Hepatocyte (in vitro differentiated cells): ENCODE data around the gene CABP4. TPM values are rescaled to one million over a fixed set of nuclear protein-coding genes. Genes with fewer than 3 reads are reported as not detected.

Experiments
- DNase-seq: peaks from one replicate; pipeline ENCODE4 v3.0.0-alpha.2; 2016; ENCODE audit warnings: low spot score
- H2AFZ ChIP-seq: fragments of 200-600 bp; sonication (generic); 2 replicates; pipeline ENCODE4 v1.6.0; 2016; ENCODE audit warnings: antibody characterized with exemption, mild to moderate bottlenecking
- H3K27ac ChIP-seq: fragments of 200-600 bp; sonication (generic); 2 replicates; pipeline ENCODE4 v1.5.1; 2016; ENCODE audit warnings: mild to moderate bottlenecking
- H3K27me3 ChIP-seq: fragments of 200-600 bp; sonication (generic); 2 replicates; pipeline ENCODE4 v1.6.1; 2016
- H3K36me3 ChIP-seq: fragments of 200-600 bp; sonication (generic); replicated peaks from 2 replicates; pipeline ENCODE4 v1.5.1; 2016; ENCODE audit warnings: low read depth; ENCODE audit not compliant: insufficient read depth
- H3K4me1 ChIP-seq: fragments of 200-600 bp; sonication (generic); 2 replicates; pipeline ENCODE4 v1.5.1; 2016; ENCODE audit warnings: mild to moderate bottlenecking, moderate library complexity; ENCODE audit not compliant: insufficient read depth
- H3K4me2 ChIP-seq: fragments of 200-600 bp; sonication (generic); 2 replicates; pipeline ENCODE4 v1.6.0; 2016
- H3K4me3 ChIP-seq: fragments of 200-600 bp; sonication (generic); 2 replicates; pipeline ENCODE4 v1.5.1; 2016; ENCODE audit warnings: mild to moderate bottlenecking
- H3K79me2 ChIP-seq: fragments of 200-600 bp; sonication (generic); 2 replicates; pipeline ENCODE4 v1.6.0; 2017; ENCODE audit warnings: mild to moderate bottlenecking
- H3K9me2 ChIP-seq: fragments of 200-600 bp; sonication (generic); replicated peaks from 2 replicates; pipeline ENCODE4 v1.6.0; 2017; ENCODE audit warnings: mild to moderate bottlenecking; ENCODE audit not compliant: insufficient read depth
- H3K9me3 ChIP-seq: fragments of 200-600 bp; sonication (generic); 2 replicates; pipeline ENCODE4 v1.5.1; 2016; ENCODE audit warnings: low read depth, mild to moderate bottlenecking
- H4K20me1 ChIP-seq: fragments of 200-600 bp; sonication (generic); 2 replicates; pipeline ENCODE4 v1.6.0; 2016; ENCODE audit warnings: mild to moderate bottlenecking; ENCODE audit not compliant: insufficient read depth, poor library complexity, severe bottlenecking
- CTCF ChIP-seq: fragments of 200-600 bp; sonication (generic); IDR thresholded peaks from 2 replicates; pipeline ENCODE4 v1.5.1; 2016; ENCODE audit warnings: antibody characterized with exemption, mild to moderate bottlenecking; ENCODE audit not compliant: poor library complexity
- EZH2 ChIP-seq: fragments of 200-600 bp; sonication (generic); IDR thresholded peaks from 2 replicates; pipeline ENCODE4 v1.6.1; 2016; ENCODE audit warnings: antibody characterized with exemption, mild to moderate bottlenecking, borderline replicate concordance
- EZH2phosphoT487 ChIP-seq: fragments of 200-600 bp; sonication (generic); IDR thresholded peaks from one replicate; pipeline ENCODE4 v1.6.1; 2018; ENCODE audit warnings: antibody characterized with exemption, mild to moderate bottlenecking, low read depth, moderate library complexity; ENCODE audit not compliant: unreplicated experiment, severe bottlenecking
- WGBS: methylation state at CpG from one replicate; pipeline ENCODE4 v1.1.6; 2016; ENCODE audit warnings: low lambda C conversion rate; ENCODE audit errors: missing lambda C conversion rate; 5-methylcytosine and 5-hydroxymethylcytosine counted together
- polyA plus RNA-seq: library from polyadenylated mRNA; unstranded; fragments of >200 nt; fragmentation: Nextera tagmentation; extraction: Ambion mirVana; gene quantifications from 2 replicates; pipeline ENCODE4 v1.2.1, GENCODE V29; 2016
- total RNA-seq: library from RNA; depleted of rRNA; stranded (reverse); fragments of >200 nt; gene quantifications from 2 replicates; pipeline ENCODE4 v1.2.3, GENCODE V29; 2014

The CABP4 gene
- total and polyA plus RNA-seq, 2 experiments from 2014 or later, result not detected

GRCh38 chr11:67418476-67419281 lies 36.5 kb upstream of the CABP4 start:
- H3K79me2 ChIP-seq, result no peaks in the 10 kb centered on the region
- H2AFZ ChIP-seq, result no peak overlapping the region
- H3K27ac ChIP-seq, result no peak overlapping the region
- H3K9me2 ChIP-seq, result no peaks in the 10 kb centered on the region
- H3K4me3 ChIP-seq, result no peak overlapping the region
- H3K36me3 ChIP-seq, result no peaks in the 10 kb centered on the region
- no peak for DNase-seq
- H4K20me1 ChIP-seq, result no peaks in the 10 kb centered on the region
- no peak for TF ChIP-seq EZH2
- no peak for TF ChIP-seq CTCF
- no peak for TF ChIP-seq EZH2phosphoT487
- H3K4me1 ChIP-seq, result peaks cover 14% of the 10 kb centered on the region
- no peak overlapping the region for H3K4me2 ChIP-seq
- WGBS, result 93% methylated on average over 26 of the region's 26 CpGs
- H3K27me3 ChIP-seq, result no peaks in the 10 kb centered on the region
- H3K9me3 ChIP-seq, result no peaks in the 10 kb centered on the region

- Histone ChIP-seq H3K27me3 (no peaks in the 10 kb centered on the region), H3K4me2 (peak overlapping the region; percentile 94), H3K79me2 (no peaks in the 10 kb centered on the region), H3K9me3 (no peaks in the 10 kb centered on the region), H2AFZ (no peak overlapping the region), H3K36me3 (no peaks in the 10 kb centered on the region), H3K4me1 (peaks cover 14% of the 10 kb centered on the region), H3K27ac (no peak overlapping the region), H3K4me3 (no peak overlapping the region), H4K20me1 (no peaks in the 10 kb centered on the region), H3K9me2 (no peaks in the 10 kb centered on the region)
- WGBS, result 94% methylated on average over 21 of the region's 21 CpGs
- DNase-seq, result no peak
- TF ChIP-seq EZH2phosphoT487, result no peak
- no peak for TF ChIP-seq CTCF
- TF ChIP-seq EZH2, result no peak
Observed at GRCh38 chr11:67419325-67420049, 35.7 kb upstream of the CABP4 start.

- Histone ChIP-seq H3K9me3 (no peaks in the 10 kb centered on the region), H3K27ac (peak overlapping the region; percentile 92), H3K36me3 (no peaks in the 10 kb centered on the region), H3K27me3 (no peaks in the 10 kb centered on the region), H4K20me1 (no peaks in the 10 kb centered on the region), H3K4me3 (peak overlapping the region; percentile 81), H3K4me2 (peak overlapping the region; percentile 94), H3K4me1 (peaks cover 10% of the 10 kb centered on the region), H3K9me2 (no peaks in the 10 kb centered on the region), H2AFZ (no peak overlapping the region), H3K79me2 (no peaks in the 10 kb centered on the region)
- TF ChIP-seq EZH2phosphoT487, result no peak
- no peak for TF ChIP-seq EZH2
- no peak for TF ChIP-seq CTCF
- no peak for DNase-seq
- WGBS, result 57% methylated on average over 10 of the region's 15 CpGs
Observed at GRCh38 chr11:67420147-67420645, 35.0 kb upstream of the CABP4 start.
